T-helper 1 cell treated with Interleukin-12 subunit alpha and Interleukin-12 subunit beta and Interleukin-4 antibody, amounts not matched to agents 30 μg/mL and 1 μg/mL, for 36 hours (primary cell): ENCODE results near the gene TLE6.
"Not testable (repeated sequence)": the region's sequence is repeated elsewhere in the genome, so short reads cannot be mapped to it uniquely, and the experiment has no call there.

Source experiments
- H3K27ac Mint-ChIP-seq: one replicate; pipeline ENCODE4 v1.8.0; 2021; ENCODE audit warnings: mild to moderate bottlenecking, mixed read lengths
- H3K27me3 Mint-ChIP-seq: one replicate; pipeline ENCODE4 v1.8.0; 2021; ENCODE audit warnings: low read depth, mixed read lengths
- H3K36me3 Mint-ChIP-seq: one replicate; pipeline ENCODE4 v1.8.0; 2021; ENCODE audit warnings: low read depth, mixed read lengths
- H3K4me1 Mint-ChIP-seq: one replicate; pipeline ENCODE4 v1.8.0; 2021; ENCODE audit warnings: low read depth, mixed read lengths
- H3K4me3 Mint-ChIP-seq: one replicate; pipeline ENCODE4 v1.8.0; 2021; ENCODE audit warnings: mild to moderate bottlenecking, moderate library complexity, mixed read lengths
- H3K9me3 Mint-ChIP-seq: one replicate; pipeline ENCODE4 v1.8.0; 2021; ENCODE audit warnings: mixed read lengths

The TLE6 gene

DNA sequence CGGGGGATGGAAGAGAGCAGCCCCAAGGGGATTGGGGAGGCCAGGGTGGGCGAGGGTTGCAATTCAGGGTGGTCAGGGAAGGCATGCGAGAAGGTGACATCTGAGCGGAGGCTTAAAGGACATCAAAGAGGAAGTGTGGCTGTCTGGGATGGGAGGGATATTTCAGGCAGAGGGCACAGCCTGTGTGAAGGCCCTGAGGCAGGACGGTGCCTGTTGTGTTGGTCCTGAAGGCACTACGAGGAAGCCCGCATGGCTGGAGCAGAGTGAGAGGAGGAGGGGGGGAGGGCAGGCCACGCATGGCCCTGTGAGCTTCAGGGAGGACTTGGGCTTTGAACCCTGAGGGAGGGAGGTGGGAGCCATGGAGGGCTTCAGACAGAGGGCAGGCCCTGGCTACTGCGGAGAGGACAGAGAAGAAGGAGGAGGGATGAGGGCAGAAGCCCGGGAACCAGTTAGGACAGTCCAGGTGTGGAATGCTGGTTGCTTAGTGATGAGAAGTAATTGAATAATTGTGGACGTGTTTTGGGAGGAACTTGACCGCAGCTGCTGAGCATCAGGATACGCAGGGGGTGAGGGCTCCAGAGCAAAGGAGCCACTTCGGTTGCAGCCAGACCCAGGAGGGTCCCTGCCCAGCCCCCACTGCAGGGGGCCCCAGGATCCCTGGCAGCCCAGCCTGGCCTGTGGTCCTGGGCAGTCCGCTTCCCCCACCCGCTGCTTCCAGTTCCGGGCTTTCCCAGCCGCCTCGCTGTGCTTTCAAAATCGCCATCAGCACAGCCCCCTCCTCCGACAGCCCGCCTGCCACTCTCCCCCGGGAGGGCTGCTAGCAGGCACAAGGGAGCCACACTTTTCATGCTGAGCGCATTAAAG, 6.2 kb downstream of the TLE6 start:
- Mint-ChIP-seq H3K27ac (no peak overlapping the region), H3K36me3 (no peaks in the 10 kb centered on the region), H3K9me3 (no peaks in the 10 kb centered on the region), H3K4me3 (no peak overlapping the region), H3K4me1 (no peaks in the 10 kb centered on the region), H3K27me3 (peaks cover 21% of the 10 kb centered on the region)

DNA sequence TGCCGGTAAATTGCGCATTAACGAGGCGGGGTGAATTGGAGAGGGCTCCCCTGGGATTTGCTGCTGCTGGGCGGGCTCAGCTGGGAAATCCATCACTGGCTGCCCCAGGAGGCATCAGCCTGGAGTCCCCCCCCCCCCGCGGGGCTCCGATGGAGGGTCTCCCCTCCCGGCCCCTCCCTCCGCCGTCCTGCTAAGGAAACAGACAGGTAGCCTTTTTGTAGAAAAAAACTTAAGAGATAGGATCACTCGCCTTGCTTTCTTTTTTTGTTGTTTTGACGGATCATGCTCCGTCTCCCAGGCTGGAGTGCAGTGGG, 6.8 kb downstream of the TLE6 start:
- Mint-ChIP-seq H3K4me3 (no peak overlapping the region), H3K27me3 (peaks cover 21% of the 10 kb centered on the region), H3K4me1 (no peaks in the 10 kb centered on the region), H3K27ac (no peak overlapping the region), H3K36me3 (no peaks in the 10 kb centered on the region), H3K9me3 (no peaks in the 10 kb centered on the region)

DNA sequence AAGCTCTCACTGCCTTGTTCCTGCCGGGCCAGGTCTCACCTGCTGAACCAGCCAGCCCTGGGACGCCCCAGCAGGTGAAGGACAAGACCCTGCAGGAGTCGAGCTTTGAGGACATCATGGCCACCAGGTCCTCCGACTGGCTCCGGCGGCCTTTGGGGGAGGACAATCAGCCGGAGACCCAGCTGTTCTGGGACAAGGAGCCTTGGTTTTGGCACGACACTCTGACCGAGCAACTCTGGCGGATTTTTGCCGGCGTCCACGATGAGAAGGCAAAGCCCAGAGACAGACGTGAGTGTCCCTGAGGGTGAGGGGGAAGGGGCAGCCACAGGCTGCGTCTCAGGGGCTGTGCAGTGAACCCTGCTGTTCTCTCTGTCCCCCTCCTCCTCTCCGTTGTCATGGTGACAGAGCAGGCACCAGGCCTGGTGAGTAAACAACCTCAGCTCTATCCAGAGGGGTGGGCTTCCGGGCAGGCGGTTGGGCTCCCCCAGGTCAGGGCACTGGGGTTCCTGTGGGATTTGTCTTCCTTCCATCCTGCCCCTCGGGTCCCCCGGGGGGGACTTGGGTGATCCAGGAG, 9.7 kb downstream of the TLE6 start:
- Mint-ChIP-seq H3K36me3 (no peaks in the 10 kb centered on the region), H3K4me1 (no peaks in the 10 kb centered on the region), H3K27me3 (peaks cover 16% of the 10 kb centered on the region), H3K4me3 (no peak overlapping the region), H3K27ac (no peak overlapping the region), H3K9me3 (no peaks in the 10 kb centered on the region)

DNA sequence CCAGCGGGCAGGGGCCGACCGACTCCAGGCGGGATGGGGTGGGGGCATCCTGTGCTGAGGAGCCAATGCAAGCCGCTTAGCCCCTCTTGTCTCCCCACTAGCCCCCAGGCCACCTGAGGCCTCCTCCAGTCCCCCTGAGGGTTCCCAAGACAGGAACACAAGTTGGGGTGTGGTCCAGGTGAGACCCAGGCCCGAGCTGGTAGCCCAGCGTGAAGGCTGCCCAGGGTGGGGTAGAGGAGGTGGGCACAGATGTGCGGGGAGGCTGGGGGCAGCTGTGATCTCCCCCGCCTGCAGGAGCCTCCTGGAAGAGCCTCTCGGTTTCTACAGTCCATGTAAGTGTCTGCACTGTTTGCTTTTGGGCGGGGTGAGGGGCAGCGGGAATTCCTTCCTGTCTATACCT, 10.4 kb downstream of the TLE6 start:
- no peaks in the 10 kb centered on the region for H3K9me3 Mint-ChIP-seq
- H3K36me3 Mint-ChIP-seq = no peaks in the 10 kb centered on the region
- H3K27ac Mint-ChIP-seq = no peak overlapping the region
- no peaks in the 10 kb centered on the region for H3K4me1 Mint-ChIP-seq
- peaks cover 16% of the 10 kb centered on the region for H3K27me3 Mint-ChIP-seq
- no peak overlapping the region for H3K4me3 Mint-ChIP-seq

DNA sequence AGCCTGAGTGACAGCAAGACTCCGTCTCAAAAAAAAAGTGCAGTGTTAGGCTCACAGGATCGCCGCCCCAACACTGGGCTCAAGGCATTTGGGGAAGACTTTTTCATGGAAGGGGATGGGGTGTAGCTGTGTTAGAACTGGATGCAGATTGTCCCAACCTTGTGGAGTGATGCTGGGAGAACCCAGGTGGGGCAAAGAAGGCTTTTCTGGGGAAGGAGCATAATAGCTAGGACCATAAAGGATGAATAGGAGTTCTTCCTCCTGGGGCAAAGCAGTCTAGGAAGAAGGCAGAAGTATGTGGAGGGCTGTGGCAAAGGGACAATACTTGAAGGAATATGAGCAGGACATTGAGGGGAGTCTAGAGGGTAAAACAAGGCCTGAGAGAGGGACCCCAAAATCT, 11.2 kb downstream of the TLE6 start:
- Mint-ChIP-seq H3K36me3 (no peaks in the 10 kb centered on the region), H3K4me3 (no peak overlapping the region), H3K9me3 (no peaks in the 10 kb centered on the region), H3K27me3 (peaks cover 9% of the 10 kb centered on the region), H3K4me1 (no peaks in the 10 kb centered on the region), H3K27ac (no peak overlapping the region)

- Mint-ChIP-seq H3K36me3 (no peaks in the 10 kb centered on the region), H3K9me3 (no peaks in the 10 kb centered on the region), H3K4me3 (no peak overlapping the region)
Observed at GRCh38 chr19:2989236-2989946, 12.0 kb downstream of the TLE6 start.

GRCh38 chr19:2992333-2992732, 15.0 kb downstream of the TLE6 start:
- H3K27ac Mint-ChIP-seq, H3K9me3 Mint-ChIP-seq, H3K36me3 Mint-ChIP-seq, H3K4me1 Mint-ChIP-seq, H3K4me3 Mint-ChIP-seq, H3K27me3 Mint-ChIP-seq: not testable (repeated sequence)

More at GRCh38 chr19:2989236-2989946, 12.0 kb downstream of the TLE6 start:
- H3K4me1 Mint-ChIP-seq = no peaks in the 10 kb centered on the region
- peaks cover 6% of the 10 kb centered on the region for H3K27me3 Mint-ChIP-seq
- no peak overlapping the region for H3K27ac Mint-ChIP-seq

DNA sequence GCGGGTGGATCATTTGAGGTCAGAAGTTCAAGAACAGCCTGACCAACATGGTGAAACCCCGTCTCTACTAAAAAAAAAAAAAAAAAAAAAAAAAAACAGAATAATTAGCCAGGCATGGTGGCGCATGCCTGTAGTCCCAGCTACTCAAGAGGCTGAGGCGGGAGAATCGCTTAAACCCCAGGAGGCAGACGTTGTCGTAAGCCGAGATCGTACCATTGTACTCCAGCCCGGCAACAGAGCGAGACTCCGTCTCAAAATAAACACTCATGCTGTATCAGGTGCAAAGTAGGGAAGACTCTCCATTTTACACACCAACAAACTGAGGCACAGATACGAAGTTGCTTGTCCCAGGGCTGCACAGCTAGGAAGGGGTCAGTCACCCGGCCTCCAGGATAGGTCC, 15.6 kb downstream of the TLE6 start:
- no peaks in the 10 kb centered on the region for H3K4me1 Mint-ChIP-seq
- H3K36me3 Mint-ChIP-seq = no peaks in the 10 kb centered on the region
- H3K27ac Mint-ChIP-seq = no peak overlapping the region
- no peak overlapping the region for H3K4me3 Mint-ChIP-seq
- no peaks in the 10 kb centered on the region for H3K27me3 Mint-ChIP-seq
- H3K9me3 Mint-ChIP-seq = no peaks in the 10 kb centered on the region

DNA sequence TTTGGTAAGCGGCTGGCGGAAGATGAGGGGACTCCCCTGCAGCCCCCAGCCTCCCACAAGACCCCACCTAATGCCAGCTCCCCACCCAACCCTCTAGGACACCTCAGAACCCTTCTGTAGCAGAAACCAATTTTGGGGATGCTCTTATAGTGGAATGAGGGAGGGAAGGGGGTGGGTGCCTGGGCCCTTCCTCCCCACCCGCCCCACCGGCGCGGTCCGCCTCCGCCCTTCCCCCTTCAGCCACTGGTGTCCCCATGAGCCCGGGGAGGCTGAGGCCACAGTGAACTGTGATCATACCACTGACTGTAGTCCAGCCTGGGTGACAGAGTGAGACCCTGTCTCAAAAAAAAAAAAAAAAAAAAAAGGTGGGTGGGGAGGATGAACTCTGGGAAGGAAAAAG, 16.2 kb downstream of the TLE6 start:
- Mint-ChIP-seq H3K4me3 (no peak overlapping the region), H3K27me3 (no peaks in the 10 kb centered on the region), H3K27ac (no peak overlapping the region), H3K9me3 (no peaks in the 10 kb centered on the region), H3K36me3 (no peaks in the 10 kb centered on the region), H3K4me1 (no peaks in the 10 kb centered on the region)

- Mint-ChIP-seq H3K4me1 (no peaks in the 10 kb centered on the region), H3K9me3 (no peaks in the 10 kb centered on the region), H3K27me3 (no peaks in the 10 kb centered on the region), H3K27ac (no peak overlapping the region), H3K36me3 (no peaks in the 10 kb centered on the region), H3K4me3 (no peak overlapping the region)
Observed at GRCh38 chr19:2994588-2995131, 17.3 kb downstream of the TLE6 start.

DNA sequence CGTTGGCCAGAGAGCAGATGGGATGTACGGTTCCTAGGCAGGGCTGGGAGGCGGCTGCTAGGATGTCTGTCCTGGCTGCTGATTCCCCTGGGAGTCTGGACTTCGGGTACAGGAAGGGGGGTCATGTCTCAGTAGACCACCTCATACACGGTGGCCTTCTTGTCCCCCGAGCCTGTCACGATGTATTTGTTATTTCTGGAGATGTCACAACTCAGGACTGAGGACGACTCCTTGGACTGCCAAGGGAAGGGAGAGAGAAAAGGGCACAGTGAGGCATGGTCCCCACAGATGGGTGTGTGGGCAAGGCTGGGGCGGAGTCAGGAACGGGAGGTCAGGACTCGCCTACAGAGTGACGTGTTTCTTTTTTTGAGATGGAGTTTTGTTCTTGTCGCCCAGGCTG, 20.4 kb downstream of the TLE6 start:
- no peaks in the 10 kb centered on the region for H3K27me3 Mint-ChIP-seq
- no peak overlapping the region for H3K27ac Mint-ChIP-seq
- H3K4me3 Mint-ChIP-seq = no peak overlapping the region
- no peaks in the 10 kb centered on the region for H3K36me3 Mint-ChIP-seq
- no peaks in the 10 kb centered on the region for H3K9me3 Mint-ChIP-seq
- H3K4me1 Mint-ChIP-seq = no peaks in the 10 kb centered on the region

DNA sequence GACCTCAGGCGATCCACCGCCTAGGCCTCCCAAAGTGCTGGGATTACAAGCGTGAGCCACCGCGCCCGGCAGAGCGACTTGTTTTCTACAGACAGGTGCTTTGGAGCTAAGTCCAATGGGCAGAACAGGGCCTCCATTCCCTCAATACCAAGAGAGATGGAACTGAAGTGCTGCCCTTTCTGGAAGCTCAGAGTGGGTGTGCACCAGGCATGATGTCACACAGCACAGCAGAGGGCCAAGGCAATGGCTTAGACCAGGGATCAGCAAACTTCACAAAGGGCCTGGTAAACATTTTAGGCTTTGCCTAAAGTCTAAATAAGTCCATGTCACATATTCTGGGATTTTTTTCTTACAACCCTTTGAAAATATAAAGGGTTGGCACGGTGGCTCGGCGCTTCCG, 21.3 kb downstream of the TLE6 start:
- no peaks in the 10 kb centered on the region for H3K36me3 Mint-ChIP-seq
- H3K27me3 Mint-ChIP-seq = no peaks in the 10 kb centered on the region
- no peaks in the 10 kb centered on the region for H3K9me3 Mint-ChIP-seq
- no peaks in the 10 kb centered on the region for H3K4me1 Mint-ChIP-seq
- H3K27ac Mint-ChIP-seq = no peak overlapping the region
- no peak overlapping the region for H3K4me3 Mint-ChIP-seq

DNA sequence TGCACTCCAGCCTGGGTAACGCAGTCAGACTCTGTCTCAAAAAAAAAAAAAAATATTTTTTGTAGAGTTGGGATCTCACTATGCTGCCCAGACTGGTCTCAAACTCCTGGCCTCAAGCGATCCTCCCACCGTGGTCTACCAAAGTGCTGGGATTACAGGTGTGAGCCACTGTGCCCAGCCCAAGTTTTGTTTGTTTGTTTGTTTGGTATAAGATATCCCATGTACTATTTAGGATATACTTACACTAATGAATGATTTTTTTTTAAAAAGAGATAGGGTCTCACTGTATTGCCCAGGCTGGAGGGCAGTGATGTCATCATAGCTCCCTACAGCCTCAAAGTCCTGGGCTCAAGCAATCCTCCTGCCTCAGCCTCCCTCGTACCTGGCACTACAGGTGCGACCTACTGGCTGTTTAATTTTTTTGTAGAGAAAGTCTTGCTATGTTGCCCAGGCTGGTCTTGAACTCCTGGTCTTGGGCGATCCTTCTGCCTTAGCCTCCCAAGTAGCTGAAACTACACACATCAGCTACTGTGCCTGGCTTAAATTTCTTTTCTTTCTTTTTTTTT, 24.0 kb downstream of the TLE6 start:
- H3K27me3 Mint-ChIP-seq = no peaks in the 10 kb centered on the region
- no peaks in the 10 kb centered on the region for H3K36me3 Mint-ChIP-seq

GRCh38 chr19:3003046-3003445, 25.7 kb downstream of the TLE6 start:
- no peaks in the 10 kb centered on the region for H3K4me1 Mint-ChIP-seq
- H3K27ac Mint-ChIP-seq = no peak overlapping the region
- no peaks in the 10 kb centered on the region for H3K9me3 Mint-ChIP-seq
- H3K27me3 Mint-ChIP-seq = no peaks in the 10 kb centered on the region
- H3K4me3 Mint-ChIP-seq = no peak overlapping the region
- no peaks in the 10 kb centered on the region for H3K36me3 Mint-ChIP-seq

More for the DNA sequence above, 24.0 kb downstream of the TLE6 start:
- no peak overlapping the region for H3K4me3 Mint-ChIP-seq
- no peaks in the 10 kb centered on the region for H3K9me3 Mint-ChIP-seq
- no peaks in the 10 kb centered on the region for H3K4me1 Mint-ChIP-seq
- H3K27ac Mint-ChIP-seq = no peak overlapping the region

- H3K27me3 Mint-ChIP-seq = no peaks in the 10 kb centered on the region
- no peaks in the 10 kb centered on the region for H3K4me1 Mint-ChIP-seq
Observed at GRCh38 chr19:3004522-3004921, 27.2 kb downstream of the TLE6 start.

More at GRCh38 chr19:3004522-3004921, 27.2 kb downstream of the TLE6 start:
- no peak overlapping the region for H3K27ac Mint-ChIP-seq
- H3K36me3 Mint-ChIP-seq = no peaks in the 10 kb centered on the region
- no peaks in the 10 kb centered on the region for H3K9me3 Mint-ChIP-seq
- H3K4me3 Mint-ChIP-seq = no peak overlapping the region
